OCI-LY7 (cell line): ENCODE results near the gene PHGDH. TPM values are rescaled to one million over a fixed set of nuclear protein-coding genes. Genes with fewer than 3 reads are reported as not detected.

ENCODE experiments used
- BruUV-seq: library from RNA; stranded (reverse); fragments of 400-500 nt; replicated peaks from 2 replicates; lab custom pipeline; 2021; lab: Mats Ljungman, UMichigan
- CTCF ChIA-PET: fragments of 300-600 bp; sonication (Branson Sonifier 250); formaldehyde crosslinking; loops from one replicate; lab custom pipeline; 2022; ENCODE audit warnings: antibody characterized with exemption; ENCODE audit not compliant: unreplicated experiment; lab: Charles Lee
- POLR2A ChIA-PET: fragments of 300-600 bp; sonication (Branson Sonifier 250); formaldehyde crosslinking; loops from one replicate; lab custom pipeline; 2022; ENCODE audit warnings: antibody characterized with exemption; lab: Charles Lee
- DNase-seq: peaks from one replicate; pipeline ENCODE4 v3.0.0-alpha.2; 2015; ENCODE audit warnings: low spot score
- H2AFZ ChIP-seq: fragments of 200-600 bp; sonication (generic), shearing (Covaris generic); 2 replicates; pipeline ENCODE4 v1.6.1; 2014; ENCODE audit warnings: mild to moderate bottlenecking, antibody characterized with exemption, low read length, moderate library complexity
- H3K27ac ChIP-seq: fragments of 200-600 bp; sonication (generic); 2 replicates; pipeline ENCODE4 v1.5.1; 2014; ENCODE audit warnings: mixed run types, low read depth, mild to moderate bottlenecking, moderate library complexity, low read length, inconsistent platforms; ENCODE audit not compliant: poor library complexity, severe bottlenecking
- H3K36me3 ChIP-seq: fragments of 200-600 bp; sonication (generic); 2 replicates; pipeline ENCODE4 v1.6.1; 2014; ENCODE audit warnings: mild to moderate bottlenecking, antibody characterized with exemption, low read length, moderate library complexity, mixed read lengths; ENCODE audit not compliant: insufficient read depth
- H3K4me1 ChIP-seq: fragments of 200-600 bp; sonication (generic); 2 replicates; pipeline ENCODE4 v1.5.1; 2014; ENCODE audit warnings: mild to moderate bottlenecking, low read length; ENCODE audit not compliant: insufficient read depth, poor library complexity, severe bottlenecking
- H3K4me2 ChIP-seq: fragments of 200-600 bp; sonication (generic); 2 replicates; pipeline ENCODE4 v1.6.1; 2014; ENCODE audit warnings: mild to moderate bottlenecking, low read length
- H3K4me3 ChIP-seq: fragments of 200-600 bp; sonication (generic); 2 replicates; pipeline ENCODE4 v1.5.1; 2014; ENCODE audit warnings: mild to moderate bottlenecking, low read depth, low read length; ENCODE audit not compliant: poor library complexity, severe bottlenecking
- H3K79me2 ChIP-seq: fragments of 200-600 bp; sonication (generic); 2 replicates; pipeline ENCODE4 v1.6.1; 2016; ENCODE audit warnings: low read depth, mild to moderate bottlenecking, low read length, moderate library complexity, mixed read lengths; ENCODE audit not compliant: insufficient read depth
- H3K9me2 ChIP-seq: fragments of 200-600 bp; sonication (generic); 2 replicates; pipeline ENCODE4 v1.6.1; 2016; ENCODE audit warnings: mild to moderate bottlenecking, low read length, mixed read lengths; ENCODE audit not compliant: insufficient read depth
- H3K9me3 ChIP-seq: fragments of 200-600 bp; sonication (generic); 2 replicates; pipeline ENCODE4 v1.6.1; 2014; ENCODE audit warnings: mild to moderate bottlenecking, mixed run types, low read length, mixed read lengths
- H4K20me1 ChIP-seq: fragments of 200-600 bp; sonication (generic); 2 replicates; pipeline ENCODE4 v1.6.1; 2014; ENCODE audit warnings: mild to moderate bottlenecking, antibody characterized with exemption, low read length, moderate library complexity, mixed read lengths; ENCODE audit not compliant: insufficient read depth
- CTCF ChIP-seq: fragments of 200-600 bp; sonication (generic); conservative IDR thresholded peaks from 2 replicates; pipeline ENCODE4 v1.5.1; 2014; ENCODE audit warnings: mild to moderate bottlenecking, antibody characterized with exemption, low read length, moderate library complexity, mixed read lengths
- EZH2phosphoT487 ChIP-seq: fragments of 200-600 bp; sonication (generic); IDR thresholded peaks from 2 replicates; pipeline ENCODE4 v1.6.1; 2018; ENCODE audit warnings: low read depth, borderline replicate concordance, mild to moderate bottlenecking, mixed run types, antibody characterized with exemption, low read length, moderate library complexity, mixed read lengths
- intact Hi-C: fragments of 100-400 bp; cut with micrococcal nuclease; formaldehyde crosslinking; loops from one replicate; pipeline ENCODE4 v1.10.0; 2022; ENCODE audit not compliant: unreplicated experiment
- total RNA-seq, 2 experiments: library from RNA; depleted of rRNA in 1 of 2; stranded (reverse); fragments of >200 nt in 1 of 2; shearing (Covaris generic) in 1 of 2; gene quantifications; 2 replicates each; pipeline ENCODE4 v1.2.3, GENCODE V29; 2014 to 2022

PHGDH gene
- total RNA-seq, 2 experiments from 2014 or later, result 287 to 451 TPM

GRCh38 chr1:119738100-119738720, 26.5 kb downstream of the PHGDH start:
- Histone ChIP-seq H3K36me3 (peaks cover 98% of the 10 kb centered on the region), H3K4me3 (no peak overlapping the region), H3K4me2 (no peak overlapping the region), H3K9me3 (no peaks in the 10 kb centered on the region), H3K27ac (no peak overlapping the region), H3K9me2 (no peaks in the 10 kb centered on the region), H3K4me1 (no peaks in the 10 kb centered on the region), H2AFZ (no peak overlapping the region), H3K79me2 (no peaks in the 10 kb centered on the region), H4K20me1 (no peaks in the 10 kb centered on the region)
- CTCF ChIA-PET, result no interaction called here
- no peak for DNase-seq
- intact Hi-C loops, result no loop called here
- no TSS peak for BruUV-seq
- POLR2A ChIA-PET, result interaction anchor here (0.6 kb wide), 1 partner anchor 682 kb away, joined by 3 read pairs; no protein-coding TSS in a partner anchor
- TF ChIP-seq CTCF, result no peak
- no peak for TF ChIP-seq EZH2phosphoT487

DNA sequence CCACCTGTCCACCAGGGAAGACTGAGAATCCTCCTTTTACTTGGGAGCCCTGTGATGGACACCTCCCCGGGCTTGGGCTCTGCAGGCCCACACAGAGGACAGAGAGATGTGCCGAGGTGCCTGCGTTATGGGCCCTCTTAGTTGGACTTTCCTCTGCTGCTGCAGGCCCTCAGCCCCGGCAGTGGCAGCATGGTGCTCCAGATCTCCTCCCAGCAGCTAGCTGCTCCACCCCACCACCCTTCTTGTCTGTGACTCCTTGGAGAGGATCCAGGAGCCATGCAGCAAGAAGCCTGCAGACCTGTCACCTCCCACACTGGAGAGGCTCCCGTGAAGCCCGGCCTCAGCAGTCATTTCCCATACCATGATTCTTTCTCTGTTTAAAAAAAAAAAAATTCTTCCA, 27.4 kb downstream of the PHGDH start:
- ChIA-PET CTCF (no interaction called here), POLR2A (interaction anchor here (0.7 kb wide), 1 partner anchor 179 kb away, joined by 4 read pairs; no protein-coding TSS in a partner anchor)
- DNase-seq, result no peak
- Histone ChIP-seq H4K20me1 (no peaks in the 10 kb centered on the region), H3K36me3 (peaks cover 98% of the 10 kb centered on the region), H3K27ac (no peak overlapping the region), H3K4me2 (no peak overlapping the region), H2AFZ (no peak overlapping the region), H3K4me1 (no peaks in the 10 kb centered on the region), H3K9me2 (no peaks in the 10 kb centered on the region), H3K79me2 (no peaks in the 10 kb centered on the region), H3K4me3 (no peak overlapping the region), H3K9me3 (no peaks in the 10 kb centered on the region)
- TF ChIP-seq CTCF (no peak), EZH2phosphoT487 (no peak)
- intact Hi-C loops, result no loop called here
- no TSS peak for BruUV-seq

DNA sequence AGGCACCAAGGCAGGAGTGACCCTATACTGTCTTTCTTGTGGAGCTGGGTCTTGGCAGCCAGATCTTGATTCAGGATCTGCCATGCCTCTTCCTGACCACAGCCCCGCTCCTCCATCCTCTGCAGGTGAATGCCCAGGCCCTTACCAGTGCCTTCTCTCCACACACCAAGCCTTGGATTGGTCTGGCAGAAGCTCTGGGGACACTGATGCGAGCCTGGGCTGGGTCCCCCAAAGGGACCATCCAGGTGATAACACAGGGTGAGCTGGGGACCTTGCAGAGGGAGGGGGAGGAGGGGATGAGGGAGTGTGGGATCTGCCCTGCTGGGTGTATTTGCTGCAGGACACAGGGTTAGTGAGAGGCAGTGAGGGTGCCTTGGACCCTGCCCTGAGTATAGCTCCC, 28.5 kb downstream of the PHGDH start:
- Histone ChIP-seq H3K4me3 (no peak overlapping the region), H3K4me2 (no peak overlapping the region), H3K9me2 (no peaks in the 10 kb centered on the region), H3K79me2 (no peaks in the 10 kb centered on the region), H2AFZ (no peak overlapping the region), H3K4me1 (no peaks in the 10 kb centered on the region), H3K9me3 (no peaks in the 10 kb centered on the region), H3K27ac (no peak overlapping the region), H4K20me1 (no peaks in the 10 kb centered on the region), H3K36me3 (peaks cover 98% of the 10 kb centered on the region)
- ChIA-PET POLR2A (no interaction called here), CTCF (interaction anchor here (0.8 kb wide), 1 partner anchor 9 kb away, joined by 3 read pairs; no protein-coding TSS in a partner anchor)
- TF ChIP-seq CTCF (no peak), EZH2phosphoT487 (no peak)
- intact Hi-C loops, result loop anchor here (10.0 kb wide), 1 partner anchor 125 kb away; no protein-coding TSS in a partner anchor
- BruUV-seq, result no TSS peak
- no peak for DNase-seq
